Activated T-helper 17 cell treated with anti-CD3 and anti-CD28 coated beads, Interleukin-2, amount 50 U/mL, for 72 hours (primary cell): ENCODE measurements around the gene SRRT. TPM values are rescaled to one million over a fixed set of nuclear protein-coding genes. Genes with fewer than 3 reads are reported as not detected.
A peak's percentile ranks its signal among the peaks of the same experiment; 100 is the strongest.
"Not testable (repeated sequence)": the region's sequence is repeated elsewhere in the genome, so short reads cannot be mapped to it uniquely, and the experiment has no call there.

Source experiments
- ATAC-seq: fragments of 150-1000 bp; cut with Tn5 transposase; replicated peaks from 2 replicates; pipeline ENCODE4 v1.10.0; 2021; ENCODE audit warnings: mild to moderate bottlenecking, moderate library complexity
- H3K27ac Mint-ChIP-seq: one replicate; pipeline ENCODE4 v1.8.0; 2022; ENCODE audit warnings: mixed read lengths
- H3K27me3 Mint-ChIP-seq: one replicate; pipeline ENCODE4 v1.8.0; 2022; ENCODE audit warnings: mixed read lengths
- H3K36me3 Mint-ChIP-seq: one replicate; pipeline ENCODE4 v1.8.0; 2022; ENCODE audit warnings: low read depth, mild to moderate bottlenecking, mixed read lengths
- H3K4me1 Mint-ChIP-seq: one replicate; pipeline ENCODE4 v1.8.0; 2022; ENCODE audit warnings: mixed read lengths
- H3K4me3 Mint-ChIP-seq: one replicate; pipeline ENCODE4 v1.8.0; 2022; ENCODE audit warnings: mild to moderate bottlenecking, mixed read lengths
- H3K9me3 Mint-ChIP-seq: one replicate; pipeline ENCODE4 v1.8.0; 2022; ENCODE audit warnings: mixed read lengths
- total RNA-seq, 2 donors: library from RNA; stranded (reverse); gene quantifications; one replicate each; pipeline ENCODE4 v1.2.3, GENCODE V29; 2022

Gene SRRT
- total RNA-seq, 2 donors from 2014 or later, result 208 to 255 TPM

- Mint-ChIP-seq H3K9me3 (no peaks in the 10 kb centered on the region), H3K4me1 (no peaks in the 10 kb centered on the region), H3K27ac (no peak overlapping the region), H3K27me3 (peaks cover 6% of the 10 kb centered on the region), H3K4me3 (no peak overlapping the region), H3K36me3 (no peaks in the 10 kb centered on the region)
- ATAC-seq, result no peak
Measured at GRCh38 chr7:100908512-100908911, 33.6 kb downstream of the SRRT start.

GRCh38 chr7:100910443-100910842, 35.5 kb downstream of the SRRT start:
- H3K4me3 Mint-ChIP-seq, ATAC-seq, H3K4me1 Mint-ChIP-seq, H3K36me3 Mint-ChIP-seq, H3K9me3 Mint-ChIP-seq, H3K27ac Mint-ChIP-seq: not testable (repeated sequence)
- peaks cover 11% of the 10 kb centered on the region for H3K27me3 Mint-ChIP-seq

DNA sequence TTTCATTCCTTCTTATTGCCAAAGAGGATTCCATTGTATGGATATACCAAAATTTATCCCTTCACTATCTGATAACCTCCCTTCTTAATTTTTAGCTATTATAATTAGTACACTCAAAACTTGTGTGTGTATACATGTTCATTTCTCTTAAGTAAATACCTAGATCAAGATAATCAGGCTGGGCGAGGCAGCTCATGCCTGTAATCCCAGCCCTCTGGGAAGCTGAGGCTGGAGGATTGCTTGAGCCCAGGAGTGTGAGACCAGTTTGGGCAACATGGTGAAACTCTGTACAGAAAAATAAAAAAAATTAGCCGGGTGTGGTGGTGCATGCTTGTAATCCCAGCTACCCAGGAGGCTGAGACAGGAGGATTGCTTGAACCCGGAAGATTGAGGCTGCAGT, 36.6 kb downstream of the SRRT start:
- H3K27me3 Mint-ChIP-seq, result peaks cover 14% of the 10 kb centered on the region
- H3K4me3 Mint-ChIP-seq, result no peak overlapping the region
- ATAC-seq, result no peak
- no peaks in the 10 kb centered on the region for H3K9me3 Mint-ChIP-seq
- no peaks in the 10 kb centered on the region for H3K36me3 Mint-ChIP-seq
- peaks cover 6% of the 10 kb centered on the region for H3K4me1 Mint-ChIP-seq
- no peak overlapping the region for H3K27ac Mint-ChIP-seq

GRCh38 chr7:100914208-100914878, 39.4 kb downstream of the SRRT start:
- Mint-ChIP-seq H3K27me3 (peaks cover 18% of the 10 kb centered on the region), H3K27ac (no peak overlapping the region), H3K36me3 (no peaks in the 10 kb centered on the region), H3K4me3 (no peak overlapping the region), H3K9me3 (no peaks in the 10 kb centered on the region), H3K4me1 (peaks cover 6% of the 10 kb centered on the region)
- no peak for ATAC-seq

- Mint-ChIP-seq H3K27me3 (peaks cover 22% of the 10 kb centered on the region), H3K9me3 (no peaks in the 10 kb centered on the region), H3K4me3 (no peak overlapping the region), H3K4me1 (peaks cover 6% of the 10 kb centered on the region), H3K36me3 (no peaks in the 10 kb centered on the region), H3K27ac (no peak overlapping the region)
- ATAC-seq, result peak; percentile 92
Measured at GRCh38 chr7:100914879-100915447, 40.1 kb downstream of the SRRT start.

- not testable (repeated sequence) for H3K4me3 Mint-ChIP-seq, ATAC-seq, H3K27ac Mint-ChIP-seq, H3K9me3 Mint-ChIP-seq, H3K36me3 Mint-ChIP-seq, H3K4me1 Mint-ChIP-seq
- H3K27me3 Mint-ChIP-seq, result peaks cover 40% of the 10 kb centered on the region
Measured at GRCh38 chr7:100919335-100919734, 44.4 kb downstream of the SRRT start.

- peaks cover 39% of the 10 kb centered on the region for H3K27me3 Mint-ChIP-seq
- not testable (repeated sequence) for H3K36me3 Mint-ChIP-seq, H3K4me1 Mint-ChIP-seq, H3K4me3 Mint-ChIP-seq, H3K27ac Mint-ChIP-seq, ATAC-seq, H3K9me3 Mint-ChIP-seq
Measured at GRCh38 chr7:100919779-100920437, 45.0 kb downstream of the SRRT start.

- Mint-ChIP-seq H3K4me3 (no peak overlapping the region), H3K9me3 (no peaks in the 10 kb centered on the region), H3K27ac (no peak overlapping the region), H3K27me3 (peaks cover 36% of the 10 kb centered on the region), H3K36me3 (no peaks in the 10 kb centered on the region), H3K4me1 (no peaks in the 10 kb centered on the region)
- no peak for ATAC-seq
Measured at GRCh38 chr7:100921039-100921438, 46.1 kb downstream of the SRRT start.

DNA sequence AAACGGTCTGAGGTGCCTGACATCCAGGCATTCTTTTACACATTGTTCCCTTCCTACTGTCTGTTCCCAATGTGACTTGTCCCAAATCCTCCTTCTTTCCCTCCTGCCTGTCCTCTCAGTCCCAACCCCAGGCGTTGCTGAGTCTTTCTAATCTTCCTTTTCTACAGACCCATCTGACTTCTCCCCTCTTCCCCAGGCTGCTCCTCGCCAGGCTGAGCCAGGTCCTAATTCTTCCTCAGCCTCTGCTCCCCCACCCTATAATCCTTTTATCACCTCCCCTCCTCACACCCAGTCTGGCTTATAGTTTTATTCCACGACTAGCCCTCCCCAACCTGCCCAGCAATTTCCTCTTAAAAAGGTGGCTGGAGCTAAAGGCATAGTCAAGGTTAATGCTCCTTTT, 48.7 kb downstream of the SRRT start:
- peaks cover 29% of the 10 kb centered on the region for H3K27me3 Mint-ChIP-seq
- ATAC-seq, H3K4me1 Mint-ChIP-seq, H3K4me3 Mint-ChIP-seq, H3K9me3 Mint-ChIP-seq, H3K27ac Mint-ChIP-seq, H3K36me3 Mint-ChIP-seq: not testable (repeated sequence)

GRCh38 chr7:100929808-100930174, 54.9 kb downstream of the SRRT start:
- ATAC-seq, result no peak
- Mint-ChIP-seq H3K36me3 (no peaks in the 10 kb centered on the region), H3K4me1 (no peaks in the 10 kb centered on the region), H3K27ac (no peak overlapping the region), H3K27me3 (peaks cover 13% of the 10 kb centered on the region), H3K4me3 (no peak overlapping the region), H3K9me3 (peaks cover 5% of the 10 kb centered on the region)

DNA sequence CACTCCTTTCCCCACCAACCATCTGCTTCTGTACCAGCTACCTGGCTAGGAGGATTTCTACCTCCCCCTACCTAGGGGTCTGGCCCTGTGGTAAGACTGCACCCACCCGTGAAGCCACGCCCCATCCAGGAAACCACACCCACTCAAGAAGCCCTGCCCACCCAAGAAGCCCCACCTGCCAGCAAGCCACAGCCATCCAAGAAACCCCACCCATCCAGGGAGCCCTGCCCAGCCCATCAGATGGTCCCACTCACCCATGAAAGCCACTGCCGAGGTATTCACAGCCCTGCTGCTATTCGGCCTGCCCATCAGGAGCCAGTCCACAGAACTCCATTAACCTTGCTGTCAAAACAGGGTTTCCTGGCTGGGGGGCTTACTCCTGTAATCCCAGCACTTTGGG, 58.8 kb downstream of the SRRT start:
- H3K36me3 Mint-ChIP-seq, result no peaks in the 10 kb centered on the region
- H3K27me3 Mint-ChIP-seq, result peaks cover 21% of the 10 kb centered on the region
- ATAC-seq, result no peak
- peaks cover 5% of the 10 kb centered on the region for H3K9me3 Mint-ChIP-seq
- no peak overlapping the region for H3K4me3 Mint-ChIP-seq
- H3K4me1 Mint-ChIP-seq, result no peaks in the 10 kb centered on the region
- H3K27ac Mint-ChIP-seq, result no peak overlapping the region

DNA sequence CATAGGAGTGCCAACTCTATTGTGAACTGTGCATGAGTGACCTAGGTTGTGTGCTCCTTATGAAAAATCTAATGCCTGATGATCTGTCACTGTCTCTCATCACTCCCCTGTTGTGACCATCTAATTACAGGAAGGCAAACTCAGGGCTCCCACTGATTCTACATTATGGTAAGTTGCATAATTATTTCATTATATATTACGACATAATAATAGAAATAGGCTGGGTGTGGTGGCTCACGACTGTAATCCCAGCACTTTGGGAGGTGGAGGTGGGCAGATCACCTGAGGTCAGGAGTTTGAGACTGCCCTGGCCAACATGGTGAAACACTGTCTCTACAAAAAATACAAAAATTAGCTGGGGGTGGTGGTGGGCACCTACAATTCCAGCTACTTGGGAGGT, 60.5 kb downstream of the SRRT start:
- not testable (repeated sequence) for ATAC-seq, H3K4me3 Mint-ChIP-seq, H3K36me3 Mint-ChIP-seq, H3K4me1 Mint-ChIP-seq, H3K9me3 Mint-ChIP-seq, H3K27ac Mint-ChIP-seq
- H3K27me3 Mint-ChIP-seq, result peaks cover 21% of the 10 kb centered on the region

- ATAC-seq, H3K4me3 Mint-ChIP-seq, H3K9me3 Mint-ChIP-seq, H3K27ac Mint-ChIP-seq, H3K4me1 Mint-ChIP-seq, H3K36me3 Mint-ChIP-seq: not testable (repeated sequence)
- H3K27me3 Mint-ChIP-seq, result peaks cover 17% of the 10 kb centered on the region
Measured at GRCh38 chr7:100936167-100936566, 61.3 kb downstream of the SRRT start.
